ENCODE data around the gene NUBP2. TPM values are rescaled to one million over a fixed set of nuclear protein-coding genes. Genes with fewer than 3 reads are reported as not detected.
"Not testable (repeated sequence)": the region's sequence is repeated elsewhere in the genome, so short reads cannot be mapped to it uniquely, and the experiment has no call there.

NUBP2 gene
- total RNA-seq, 2 donors from 2014 or later, result 47.9 to 81.8 TPM

GRCh38 chr16:1789643-1790045, 6.9 kb downstream of the NUBP2 start:
- no peak overlapping the region for H3K27ac Mint-ChIP-seq
- H3K4me1 Mint-ChIP-seq (ENCODE audit: low read depth in 2 of 2), result peaks cover 0 to 10% of the 10 kb centered on the region in 2 donors
- H3K4me3 Mint-ChIP-seq, result no peak overlapping the region
- no peaks in the 10 kb centered on the region for H3K36me3 Mint-ChIP-seq
- H3K27me3 Mint-ChIP-seq, result no peaks in the 10 kb centered on the region
- peak; percentile 28 for DNase-seq (ENCODE audit: low spot score)
- no peaks in the 10 kb centered on the region for H3K9me3 Mint-ChIP-seq
- ATAC-seq, result no peak

DNA sequence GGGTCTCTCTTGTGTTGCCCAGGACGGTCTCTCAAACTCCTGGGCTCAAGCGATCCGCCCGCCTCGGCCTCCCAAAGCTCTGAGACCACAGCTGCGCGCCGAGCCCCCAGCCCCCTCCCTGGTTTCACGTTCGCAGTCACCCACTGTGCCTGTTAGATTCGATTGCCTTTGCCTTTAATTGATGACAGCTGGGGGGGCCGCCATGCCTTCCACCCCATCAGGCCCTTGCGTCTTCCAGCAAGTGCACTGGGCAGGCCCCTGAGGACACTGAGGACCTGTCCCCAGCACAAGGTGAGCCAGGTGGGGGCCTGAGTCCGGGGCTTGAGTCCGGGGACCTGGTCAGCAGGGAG, 7.5 kb downstream of the NUBP2 start:
- peak; percentile 44 for DNase-seq (ENCODE audit: low spot score)
- no peak overlapping the region for H3K27ac Mint-ChIP-seq
- no peaks in the 10 kb centered on the region for H3K27me3 Mint-ChIP-seq
- H3K4me3 Mint-ChIP-seq, result no peak overlapping the region
- H3K4me1 Mint-ChIP-seq (ENCODE audit: low read depth in 2 of 2), result peaks cover 0 to 7% of the 10 kb centered on the region in 2 donors
- no peaks in the 10 kb centered on the region for H3K9me3 Mint-ChIP-seq
- ATAC-seq, result no peak
- no peaks in the 10 kb centered on the region for H3K36me3 Mint-ChIP-seq

- H3K4me3 Mint-ChIP-seq, result no peak overlapping the region
- ATAC-seq (no peak), DNase-seq (ENCODE audit: low spot score) (peak; percentile 57)
- H3K36me3 Mint-ChIP-seq, result no peaks in the 10 kb centered on the region
- peaks cover 0 to 4% of the 10 kb centered on the region in 2 donors for H3K4me1 Mint-ChIP-seq (ENCODE audit: low read depth in 2 of 2)
- no peaks in the 10 kb centered on the region for H3K9me3 Mint-ChIP-seq
- H3K27me3 Mint-ChIP-seq, result no peaks in the 10 kb centered on the region
- no peak overlapping the region for H3K27ac Mint-ChIP-seq
Measured at GRCh38 chr16:1790611-1791255, 8.0 kb downstream of the NUBP2 start.

DNA sequence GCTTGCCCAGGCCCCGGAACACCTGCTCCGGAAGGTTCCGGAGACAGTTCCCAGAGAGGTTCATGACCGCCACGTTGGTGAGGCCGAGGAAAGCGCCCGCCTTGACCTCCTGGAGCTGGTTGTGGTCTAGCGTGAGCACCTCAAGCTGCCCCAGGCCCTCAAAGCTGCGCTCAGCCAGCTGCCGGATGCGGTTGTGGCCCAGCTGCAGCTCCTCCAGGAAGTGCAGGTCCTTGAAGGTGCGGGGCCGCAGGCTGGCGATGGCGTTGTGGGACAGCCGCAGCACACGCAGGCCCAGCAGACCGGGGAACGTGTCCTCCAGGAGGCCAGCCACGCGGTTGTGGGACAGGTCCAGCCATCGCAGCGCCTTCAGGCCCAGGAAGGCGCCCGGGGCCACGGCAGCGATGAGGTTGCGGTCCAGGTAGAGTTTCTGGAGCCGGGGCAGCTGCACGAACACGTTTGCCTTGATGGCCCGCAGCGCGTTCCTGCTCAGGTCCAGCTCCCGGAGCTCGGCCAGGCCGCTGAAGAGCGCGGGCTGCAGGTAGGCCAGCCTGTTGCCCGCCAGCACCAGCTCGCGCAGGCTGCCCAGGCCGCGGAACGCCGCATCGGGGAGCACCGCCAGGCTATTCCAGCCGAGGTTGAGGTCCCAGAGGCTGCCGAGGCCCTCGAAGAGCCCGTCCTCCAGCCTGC, 8.6 kb downstream of the NUBP2 start:
- H3K4me1 Mint-ChIP-seq (ENCODE audit: low read depth in 2 of 2), result peaks cover 0 to 4% of the 10 kb centered on the region in 2 donors
- DNase-seq (ENCODE audit: low spot score) (peak; percentile 59), ATAC-seq (no peak)
- H3K9me3 Mint-ChIP-seq, result no peaks in the 10 kb centered on the region
- H3K36me3 Mint-ChIP-seq, result no peaks in the 10 kb centered on the region
- H3K27ac Mint-ChIP-seq, result no peak overlapping the region
- H3K27me3 Mint-ChIP-seq, result no peaks in the 10 kb centered on the region
- no peak overlapping the region for H3K4me3 Mint-ChIP-seq

DNA sequence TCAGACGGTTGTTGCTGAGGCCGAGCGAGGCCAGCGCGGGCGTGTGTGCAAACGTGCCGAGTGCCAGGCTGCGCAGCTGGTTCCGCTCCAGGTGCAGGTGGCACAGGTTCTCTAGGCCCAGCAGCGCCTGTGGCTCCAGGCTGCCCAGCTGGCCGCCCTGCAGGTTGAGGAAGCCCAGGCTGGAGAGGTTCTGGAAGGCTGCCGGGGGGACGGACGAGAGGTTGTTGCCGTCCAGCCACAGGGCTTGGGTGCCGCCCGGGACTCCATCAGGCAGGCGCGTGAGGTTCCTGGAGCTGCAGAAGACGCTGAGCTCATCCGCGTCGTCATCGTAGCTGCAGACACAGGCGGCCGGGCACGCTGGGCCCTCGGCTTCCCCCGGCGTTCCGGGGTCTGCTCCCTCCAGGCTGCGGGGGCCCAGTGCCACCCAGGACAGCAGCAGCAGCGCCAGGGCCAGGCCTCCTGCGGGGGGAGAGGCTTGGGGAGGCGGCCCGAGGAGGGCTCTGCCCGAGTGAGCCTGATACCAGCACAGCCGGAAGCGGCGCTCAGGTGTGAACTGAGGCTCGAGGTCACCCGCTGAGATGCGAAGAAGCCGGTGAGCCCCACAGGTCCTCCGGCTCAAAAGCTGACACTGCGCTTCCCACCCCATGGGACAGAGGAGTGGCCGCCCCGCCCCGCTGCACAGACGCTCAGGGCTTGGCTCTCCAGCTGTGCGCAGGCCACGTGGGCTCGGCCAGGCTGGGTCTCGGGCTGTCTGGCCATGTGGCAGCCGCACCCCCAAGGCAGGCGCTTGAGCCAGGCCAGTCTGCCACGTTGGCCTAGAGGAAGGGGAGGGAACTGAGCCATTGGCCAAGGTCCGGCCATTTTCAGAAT, 9.4 kb downstream of the NUBP2 start:
- Mint-ChIP-seq H3K4me3 (no peak overlapping the region), H3K4me1 (ENCODE audit: low read depth in 2 of 2) (peaks cover 0 to 4% of the 10 kb centered on the region in 2 donors), H3K27me3 (no peaks in the 10 kb centered on the region), H3K36me3 (no peaks in the 10 kb centered on the region), H3K27ac (no peak overlapping the region), H3K9me3 (no peaks in the 10 kb centered on the region)
- DNase-seq (ENCODE audit: low spot score) (peak; percentile 54), ATAC-seq (no peak)

DNA sequence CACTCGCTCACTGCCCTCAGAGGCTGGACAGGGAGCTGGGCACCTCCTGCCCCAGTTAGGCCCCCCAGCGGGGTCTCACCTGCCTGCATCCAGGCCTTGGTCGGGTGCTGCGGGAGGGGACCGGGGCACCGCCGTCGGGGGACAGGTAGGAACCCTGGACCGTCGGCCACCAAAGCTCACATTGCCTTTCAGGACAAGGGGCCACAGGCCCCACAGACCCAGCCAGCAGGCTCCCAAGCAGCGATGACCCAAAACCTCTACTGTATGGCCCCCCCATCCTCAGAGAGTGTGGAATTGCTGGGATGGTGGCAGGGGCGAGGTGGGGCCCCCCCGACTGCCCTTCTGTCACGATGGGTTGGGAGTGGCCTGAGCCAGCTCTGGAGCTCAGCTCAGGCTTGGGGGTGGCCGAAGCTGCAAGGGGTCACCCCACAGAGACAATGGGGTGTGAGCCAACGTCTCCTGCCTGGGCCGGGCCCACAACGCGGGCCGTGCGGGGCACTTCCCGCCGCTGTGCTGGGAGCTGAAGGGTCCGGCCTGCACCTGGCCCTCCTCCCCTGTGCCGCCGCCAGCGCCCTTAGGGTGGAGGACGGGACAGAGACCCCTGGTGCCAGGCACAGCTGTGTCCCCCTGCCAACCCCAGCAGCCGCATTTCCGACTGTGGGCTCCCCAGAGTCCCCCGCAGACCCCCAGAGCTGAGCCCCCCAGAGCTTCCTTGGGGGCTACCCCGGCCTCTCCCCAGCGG, 10.2 kb downstream of the NUBP2 start:
- Mint-ChIP-seq H3K4me3 (no peak overlapping the region), H3K9me3 (no peaks in the 10 kb centered on the region), H3K4me1 (ENCODE audit: low read depth in 2 of 2) (peaks cover 0 to 4% of the 10 kb centered on the region in 2 donors), H3K36me3 (no peaks in the 10 kb centered on the region), H3K27ac (no peak overlapping the region), H3K27me3 (no peaks in the 10 kb centered on the region)
- DNase-seq (ENCODE audit: low spot score), result peak; percentile 58
- ATAC-seq, result no peak

DNA sequence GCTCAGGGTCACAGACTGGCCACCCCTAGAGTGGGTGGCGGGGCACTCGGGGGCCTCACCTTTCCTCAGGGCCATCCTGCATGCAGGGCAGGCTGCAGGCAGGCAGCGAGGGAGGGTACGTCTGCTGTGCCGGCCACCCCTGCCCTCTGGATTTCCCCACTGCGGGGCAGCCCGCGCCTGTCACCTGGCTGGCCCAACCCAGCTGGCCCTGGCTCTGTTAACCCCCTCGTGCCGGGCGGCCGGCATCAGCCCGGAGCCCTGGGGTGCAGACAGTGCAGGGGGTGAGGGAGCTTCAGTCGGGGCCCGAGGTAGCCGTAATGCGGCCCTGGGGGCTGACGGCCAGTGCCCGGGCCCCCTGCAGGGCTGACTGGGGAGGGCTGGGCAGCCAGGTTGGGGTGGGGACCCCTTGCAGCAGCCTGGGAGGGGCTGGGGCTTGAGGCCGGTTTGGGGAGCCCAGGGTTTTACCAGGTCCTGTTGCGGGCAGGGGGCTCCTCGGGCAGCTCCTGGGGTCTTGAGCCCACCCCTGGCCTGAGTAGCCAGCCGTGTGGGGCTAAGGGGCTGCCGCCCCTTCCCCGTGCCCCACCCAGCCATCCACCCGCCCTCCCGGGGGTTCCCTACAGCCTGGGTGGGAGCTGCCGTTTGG, 10.9 kb downstream of the NUBP2 start, which contains the start of gene IGFALS:
Gene IGFALS (minus strand): TSS at position 128 of the 643 bp plus-strand sequence. CDS start 53 bp downstream, at position 75.
- peak; percentile 60 for DNase-seq (ENCODE audit: low spot score)
- Mint-ChIP-seq H3K27me3 (no peaks in the 10 kb centered on the region), H3K36me3 (no peaks in the 10 kb centered on the region), H3K4me1 (ENCODE audit: low read depth in 2 of 2) (peaks cover 0 to 4% of the 10 kb centered on the region in 2 donors), H3K27ac (no peak within 1 kb of the TSS), H3K4me3 (no peak within 1 kb of the TSS), H3K9me3 (no peaks in the 10 kb centered on the region)
- ATAC-seq, result no peak

DNA sequence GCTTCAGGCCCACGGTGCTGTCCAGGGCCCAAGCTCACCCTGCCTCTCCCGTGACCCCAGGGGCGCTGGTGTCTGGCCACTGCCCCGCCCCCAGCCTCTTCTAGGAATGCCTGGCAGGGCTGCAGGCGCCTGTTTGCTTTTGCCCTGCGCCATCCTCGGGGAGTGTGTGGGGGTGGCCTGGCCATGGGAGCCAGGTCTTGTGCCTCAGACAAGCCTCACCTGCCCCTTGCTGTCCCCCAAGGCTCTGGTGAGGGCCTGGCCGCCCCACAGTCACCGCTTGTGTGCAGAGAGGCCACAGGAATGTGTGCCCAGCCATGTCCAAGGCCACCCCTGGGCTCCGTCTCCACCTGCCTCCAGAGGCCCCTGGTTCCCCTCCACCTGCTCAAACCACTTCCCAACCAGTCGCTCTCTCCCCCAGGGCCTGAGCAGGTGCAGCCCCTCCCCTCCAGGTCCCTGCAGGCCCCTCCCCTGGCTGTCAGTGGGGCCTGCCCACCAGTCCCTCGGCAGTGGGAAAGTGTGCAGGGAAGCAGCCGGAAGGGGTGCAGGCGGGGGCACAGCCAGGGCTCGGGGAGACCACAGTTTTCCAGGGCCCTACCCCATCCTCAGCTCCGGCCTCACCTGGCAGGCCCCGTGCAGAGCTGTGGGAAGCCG, 11.6 kb downstream of the NUBP2 start:
- no peak overlapping the region for H3K27ac Mint-ChIP-seq
- H3K27me3 Mint-ChIP-seq, result no peaks in the 10 kb centered on the region
- DNase-seq (ENCODE audit: low spot score) (peak; percentile 46), ATAC-seq (no peak)
- H3K4me1 Mint-ChIP-seq (ENCODE audit: low read depth in 2 of 2), result no peaks in the 10 kb centered on the region
- peaks cover under 1% of the 10 kb centered on the region for H3K36me3 Mint-ChIP-seq
- peaks cover 4% of the 10 kb centered on the region for H3K9me3 Mint-ChIP-seq
- no peak overlapping the region for H3K4me3 Mint-ChIP-seq

- H3K36me3 Mint-ChIP-seq, result peaks cover 7% of the 10 kb centered on the region
- H3K9me3 Mint-ChIP-seq, result peaks cover 7% of the 10 kb centered on the region
- no peaks in the 10 kb centered on the region for H3K27me3 Mint-ChIP-seq
- no peak overlapping the region for H3K4me3 Mint-ChIP-seq
- no peaks in the 10 kb centered on the region for H3K4me1 Mint-ChIP-seq (ENCODE audit: low read depth in 2 of 2)
- H3K27ac Mint-ChIP-seq, result no peak overlapping the region
- DNase-seq (ENCODE audit: low spot score) (peak; percentile 51), ATAC-seq (no peak)
Measured at GRCh38 chr16:1794908-1795666, 12.3 kb downstream of the NUBP2 start.

GRCh38 chr16:1799263-1799662, 16.5 kb downstream of the NUBP2 start:
- not testable (repeated sequence) for H3K4me3 Mint-ChIP-seq; H3K27me3 Mint-ChIP-seq; ATAC-seq; H3K27ac Mint-ChIP-seq; H3K9me3 Mint-ChIP-seq; H3K4me1 Mint-ChIP-seq (ENCODE audit: low read depth in 2 of 2)
- H3K36me3 Mint-ChIP-seq, result peaks cover 12% of the 10 kb centered on the region
- DNase-seq (ENCODE audit: low spot score), result peak; percentile 16

GRCh38 chr16:1800701-1801100, 17.9 kb downstream of the NUBP2 start:
- no peak overlapping the region for H3K27ac Mint-ChIP-seq
- no peak overlapping the region for H3K4me3 Mint-ChIP-seq
- H3K36me3 Mint-ChIP-seq, result peaks cover 12% of the 10 kb centered on the region

DNA sequence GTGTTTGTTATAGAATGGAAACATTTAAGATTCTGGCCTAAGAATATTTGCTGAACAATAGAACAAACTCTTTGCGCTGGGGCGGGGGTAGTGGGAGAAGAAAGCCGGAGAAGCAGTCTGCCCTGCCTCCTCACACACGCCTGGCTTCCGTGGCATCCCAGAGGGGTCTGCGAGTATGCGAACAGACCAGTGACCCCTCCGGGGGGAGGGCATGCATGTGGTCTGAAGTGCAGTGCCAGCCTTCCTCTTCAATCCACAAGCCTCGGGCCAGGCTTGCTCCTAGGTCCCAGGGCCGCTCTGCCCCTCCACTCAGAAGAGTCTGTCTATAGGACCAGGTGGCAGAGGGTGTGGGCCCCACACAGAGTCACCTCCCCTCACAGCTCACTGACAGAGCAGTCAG, 24.9 kb downstream of the NUBP2 start:
- DNase-seq (ENCODE audit: low spot score), result peak; percentile 51
- Mint-ChIP-seq H3K27ac (no peak overlapping the region), H3K4me1 (ENCODE audit: low read depth in 2 of 2) (peaks cover 0 to 3% of the 10 kb centered on the region in 2 donors), H3K36me3 (no peaks in the 10 kb centered on the region), H3K4me3 (no peak overlapping the region), H3K27me3 (no peaks in the 10 kb centered on the region), H3K9me3 (no peaks in the 10 kb centered on the region)
- no peak for ATAC-seq

More at GRCh38 chr16:1800701-1801100, 17.9 kb downstream of the NUBP2 start:
- DNase-seq (ENCODE audit: low spot score) (peak; percentile 2), ATAC-seq (no peak)
- Mint-ChIP-seq H3K27me3 (no peaks in the 10 kb centered on the region), H3K4me1 (ENCODE audit: low read depth in 2 of 2) (peaks cover 0 to 3% of the 10 kb centered on the region in 2 donors), H3K9me3 (peaks cover 7% of the 10 kb centered on the region)

All from natural killer cell treated with Interleukin-12 subunit alpha and Interleukin-12 subunit beta and Interleukin-15 and Interleukin-18, amount 100 ng/mL, for 72 hours (primary cell).